Measurements from ENCODE around the gene MAOA.

DNA sequence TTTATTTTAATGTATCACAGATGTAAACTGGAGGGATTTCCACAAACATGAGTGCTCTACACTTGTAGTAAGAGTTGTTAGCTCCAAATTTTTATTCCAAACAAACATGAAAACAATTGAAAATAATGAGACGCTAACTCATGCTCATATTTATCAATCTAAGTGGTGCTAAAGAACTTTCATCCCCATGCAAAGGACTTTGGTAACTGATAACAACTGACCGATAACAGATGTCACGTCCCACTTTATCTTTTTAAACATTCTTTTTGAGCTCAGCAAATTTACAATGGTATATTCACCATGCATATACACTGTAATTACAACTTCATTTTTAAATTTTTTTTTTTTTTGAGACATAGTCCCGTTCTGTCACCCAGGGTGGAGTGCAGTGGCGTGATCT is 15.6 kb upstream of the MAOA start:
- TF ChIP-seq, protein P1, sequence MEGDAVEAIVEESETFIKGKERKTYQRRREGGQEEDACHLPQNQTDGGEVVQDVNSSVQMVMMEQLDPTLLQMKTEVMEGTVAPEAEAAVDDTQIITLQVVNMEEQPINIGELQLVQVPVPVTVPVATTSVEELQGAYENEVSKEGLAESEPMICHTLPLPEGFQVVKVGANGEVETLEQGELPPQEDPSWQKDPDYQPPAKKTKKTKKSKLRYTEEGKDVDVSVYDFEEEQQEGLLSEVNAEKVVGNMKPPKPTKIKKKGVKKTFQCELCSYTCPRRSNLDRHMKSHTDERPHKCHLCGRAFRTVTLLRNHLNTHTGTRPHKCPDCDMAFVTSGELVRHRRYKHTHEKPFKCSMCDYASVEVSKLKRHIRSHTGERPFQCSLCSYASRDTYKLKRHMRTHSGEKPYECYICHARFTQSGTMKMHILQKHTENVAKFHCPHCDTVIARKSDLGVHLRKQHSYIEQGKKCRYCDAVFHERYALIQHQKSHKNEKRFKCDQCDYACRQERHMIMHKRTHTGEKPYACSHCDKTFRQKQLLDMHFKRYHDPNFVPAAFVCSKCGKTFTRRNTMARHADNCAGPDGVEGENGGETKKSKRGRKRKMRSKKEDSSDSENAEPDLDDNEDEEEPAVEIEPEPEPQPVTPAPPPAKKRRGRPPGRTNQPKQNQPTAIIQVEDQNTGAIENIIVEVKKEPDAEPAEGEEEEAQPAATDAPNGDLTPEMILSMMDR (IDR thresholded peaks at IDR 0.05; ENCODE audit: extremely low read depth in 1 of 2, insufficient read depth in 1 of 2, low read depth in 1 of 2, low read length in 2 of 2) = no peak
- no peak for TF ChIP-seq POLR2A (IDR thresholded peaks at IDR 0.05; ENCODE audit: low read depth, low read length)
- no peak for TF ChIP-seq MYC (IDR thresholded peaks at IDR 0.05; ENCODE audit: low read depth, low read length)
- no peak for TF ChIP-seq EZH2 (IDR thresholded peaks at IDR 0.05; ENCODE audit: borderline replicate concordance, low read depth, low read length, severe bottlenecking)
- TF ChIP-seq, protein P2, sequence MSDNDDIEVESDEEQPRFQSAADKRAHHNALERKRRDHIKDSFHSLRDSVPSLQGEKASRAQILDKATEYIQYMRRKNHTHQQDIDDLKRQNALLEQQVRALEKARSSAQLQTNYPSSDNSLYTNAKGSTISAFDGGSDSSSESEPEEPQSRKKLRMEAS (IDR thresholded peaks at IDR 0.05; ENCODE audit: insufficient read depth, insufficient read length) = no peak
- no peak for TF ChIP-seq POLR2AphosphoS5 (IDR thresholded peaks at IDR 0.05; ENCODE audit: insufficient read depth, low read depth, low read length)
